Mesendoderm (in vitro differentiated cells): ENCODE results near the gene FBLL1.

Source experiments
- DNase-seq: peaks from one replicate; pipeline ENCODE4 v3.0.0; 2013
- H2AK5ac ChIP-seq: 2 replicates; pipeline ENCODE4 v1.6.1; 2013; ENCODE audit warnings: low read length, inconsistent platforms
- H2BK120ac ChIP-seq: 2 replicates; pipeline ENCODE4 v1.6.1; 2013; ENCODE audit warnings: low read depth, mild to moderate bottlenecking, low read length, moderate library complexity, mixed read lengths
- H2BK15ac ChIP-seq: replicated peaks from 2 replicates; pipeline ENCODE4 v1.6.1; 2013; ENCODE audit warnings: low read depth, mild to moderate bottlenecking, moderate library complexity
- H2BK5ac ChIP-seq: 2 replicates; pipeline ENCODE4 v1.6.1; 2013; ENCODE audit warnings: low read length, inconsistent platforms
- H3K18ac ChIP-seq: 2 replicates; pipeline ENCODE4 v1.6.1; 2013; ENCODE audit warnings: mild to moderate bottlenecking, low read length, mixed read lengths
- H3K23ac ChIP-seq: one replicate; pipeline ENCODE4 v1.6.1; 2013; ENCODE audit warnings: low read length
- H3K27ac ChIP-seq: 2 replicates; pipeline ENCODE4 v1.5.1; 2013; ENCODE audit warnings: low read depth, mild to moderate bottlenecking, inconsistent platforms, low read length, moderate library complexity
- H3K27me3 ChIP-seq: 2 replicates; pipeline ENCODE4 v1.6.1; 2013; ENCODE audit warnings: low read length, control low read depth, mild to moderate bottlenecking, inconsistent platforms; ENCODE audit not compliant: insufficient read depth, poor library complexity
- H3K36me3 ChIP-seq: 2 replicates; pipeline ENCODE4 v1.6.1; 2013; ENCODE audit warnings: low read length, inconsistent platforms; ENCODE audit not compliant: control insufficient read depth, insufficient read depth
- H3K4ac ChIP-seq: one replicate; pipeline ENCODE4 v1.6.1; 2013; ENCODE audit warnings: low read depth, mild to moderate bottlenecking, low read length, moderate library complexity
- H3K4me1 ChIP-seq: 2 replicates; pipeline ENCODE4 v1.6.1; 2013; ENCODE audit warnings: low read depth, low read length, inconsistent platforms; ENCODE audit not compliant: control insufficient read depth
- H3K4me2 ChIP-seq: 2 replicates; pipeline ENCODE4 v1.6.1; 2013; ENCODE audit warnings: low read length
- H3K4me3 ChIP-seq: 2 replicates; pipeline ENCODE4 v1.5.1; 2013; ENCODE audit warnings: mild to moderate bottlenecking, low read length
- H3K56ac ChIP-seq: one replicate; pipeline ENCODE4 v1.6.1; 2013; ENCODE audit warnings: low read length
- H3K79me1 ChIP-seq: 2 replicates; pipeline ENCODE4 v1.6.1; 2013; ENCODE audit warnings: low read length, inconsistent platforms
- H3K79me2 ChIP-seq: 2 replicates; pipeline ENCODE4 v1.6.1; 2013; ENCODE audit warnings: mild to moderate bottlenecking, low read length; ENCODE audit not compliant: control insufficient read depth, insufficient read depth
- H3K9ac ChIP-seq: 2 replicates; pipeline ENCODE4 v1.6.1; 2013; ENCODE audit warnings: low read length, inconsistent platforms
- H4K5ac ChIP-seq: one replicate; pipeline ENCODE4 v1.6.1; 2013; ENCODE audit warnings: low read length
- H4K8ac ChIP-seq: one replicate; pipeline ENCODE4 v1.6.1; 2013; ENCODE audit warnings: low read depth, mild to moderate bottlenecking, control low read depth, low read length, moderate library complexity
- WGBS: extraction: QIAGEN DNeasy Blood & Tissue Kit; methylation state at CpG from one replicate; pipeline ENCODE4 v1.1.7; 2013; ENCODE audit warnings: low lambda C conversion rate, missing lambda C conversion rate; ENCODE audit not compliant: insufficient coverage; ENCODE audit errors: extremely low coverage; 5-methylcytosine and 5-hydroxymethylcytosine counted together

FBLL1 gene

GRCh38 chr5:168489059-168489458 is 40.0 kb upstream of the FBLL1 start:
- no peak overlapping the region for H4K5ac ChIP-seq

GRCh38 chr5:168494057-168494555 is 35.0 kb upstream of the FBLL1 start:
- Histone ChIP-seq H3K27me3 (no peaks in the 10 kb centered on the region), H4K5ac (no peak overlapping the region), H3K27ac (no peak overlapping the region), H3K36me3 (peaks cover 5% of the 10 kb centered on the region), H3K79me2 (no peaks in the 10 kb centered on the region), H3K4ac (no peak overlapping the region), H2BK5ac (no peak overlapping the region), H3K4me1 (no peaks in the 10 kb centered on the region), H3K56ac (no peak overlapping the region), H4K8ac (no peak overlapping the region), H3K9ac (no peak overlapping the region), H3K18ac (no peak overlapping the region), H3K4me2 (no peak overlapping the region), H2BK120ac (no peak overlapping the region), H3K79me1 (no peaks in the 10 kb centered on the region), H2AK5ac (no peak overlapping the region), H3K23ac (no peak overlapping the region), H3K4me3 (no peak overlapping the region), H2BK15ac (no peak overlapping the region)
- DNase-seq = no peak
- WGBS = no CpG with 5 or more reads among the region's 5 CpGs

More at GRCh38 chr5:168489059-168489458, 40.0 kb upstream of the FBLL1 start:
- Histone ChIP-seq H3K18ac (no peak overlapping the region), H2AK5ac (no peak overlapping the region), H3K27me3 (no peaks in the 10 kb centered on the region), H3K23ac (no peak overlapping the region), H3K56ac (no peak overlapping the region), H2BK120ac (no peak overlapping the region), H3K9ac (no peak overlapping the region), H3K4me1 (no peaks in the 10 kb centered on the region), H3K4me2 (no peak overlapping the region), H3K79me2 (peaks cover 11% of the 10 kb centered on the region), H2BK15ac (no peak overlapping the region), H3K79me1 (peaks cover 8% of the 10 kb centered on the region), H3K36me3 (peaks cover 3% of the 10 kb centered on the region), H3K4me3 (no peak overlapping the region), H3K4ac (no peak overlapping the region), H3K27ac (no peak overlapping the region), H4K8ac (no peak overlapping the region), H2BK5ac (no peak overlapping the region)
- no CpG with 5 or more reads among the region's 3 CpGs for WGBS
- DNase-seq = no peak

- Histone ChIP-seq H3K4me2 (no peak overlapping the region), H3K79me1 (no peaks in the 10 kb centered on the region), H2BK15ac (no peak overlapping the region), H3K9ac (no peak overlapping the region), H3K4me3 (no peak overlapping the region), H3K56ac (no peak overlapping the region), H2BK5ac (no peak overlapping the region), H3K36me3 (peaks cover 2% of the 10 kb centered on the region), H3K79me2 (no peaks in the 10 kb centered on the region), H3K18ac (no peak overlapping the region), H3K27me3 (no peaks in the 10 kb centered on the region), H2BK120ac (no peak overlapping the region), H3K4ac (no peak overlapping the region), H3K4me1 (no peaks in the 10 kb centered on the region), H3K27ac (no peak overlapping the region), H4K5ac (no peak overlapping the region), H2AK5ac (no peak overlapping the region), H4K8ac (no peak overlapping the region), H3K23ac (no peak overlapping the region)
- no peak for DNase-seq
- WGBS = no CpG with 5 or more reads among the region's 7 CpGs
Measured at GRCh38 chr5:168502563-168503237, 26.4 kb upstream of the FBLL1 start.

GRCh38 chr5:168513861-168514428 is 15.2 kb upstream of the FBLL1 start:
- Histone ChIP-seq H2BK15ac (no peak overlapping the region), H3K4me1 (no peaks in the 10 kb centered on the region), H3K18ac (no peak overlapping the region), H2BK5ac (no peak overlapping the region), H3K27ac (no peak overlapping the region), H3K4me2 (no peak overlapping the region), H3K23ac (no peak overlapping the region), H3K36me3 (peaks cover 9% of the 10 kb centered on the region), H3K79me1 (no peaks in the 10 kb centered on the region), H3K4ac (no peak overlapping the region), H2AK5ac (no peak overlapping the region), H3K79me2 (no peaks in the 10 kb centered on the region), H4K5ac (no peak overlapping the region), H3K4me3 (no peak overlapping the region), H3K9ac (no peak overlapping the region), H3K56ac (no peak overlapping the region), H2BK120ac (no peak overlapping the region), H3K27me3 (no peaks in the 10 kb centered on the region), H4K8ac (no peak overlapping the region)
- DNase-seq = no peak
- no CpG with 5 or more reads among the region's 2 CpGs for WGBS

GRCh38 chr5:168525856-168526255 is 3.2 kb upstream of the FBLL1 start:
- Histone ChIP-seq H3K23ac (no peak overlapping the region), H4K5ac (no peak overlapping the region), H3K9ac (no peak overlapping the region), H4K8ac (no peak overlapping the region), H3K56ac (no peak overlapping the region), H2BK5ac (no peak overlapping the region), H3K4me2 (no peak overlapping the region), H3K79me1 (no peaks in the 10 kb centered on the region), H3K4me3 (no peak overlapping the region), H3K4ac (no peak overlapping the region), H3K4me1 (peaks cover 3% of the 10 kb centered on the region), H2AK5ac (no peak overlapping the region), H3K27ac (no peak overlapping the region), H3K36me3 (no peaks in the 10 kb centered on the region), H3K27me3 (no peaks in the 10 kb centered on the region), H3K79me2 (no peaks in the 10 kb centered on the region), H2BK120ac (no peak overlapping the region), H2BK15ac (no peak overlapping the region), H3K18ac (no peak overlapping the region)
- no peak for DNase-seq
- WGBS = no CpG with 5 or more reads among the region's 2 CpGs
